ENCODE data around the gene LMBR1.

Gene LMBR1

GRCh38 chr7:156753630-156754029, 139.4 kb downstream of the LMBR1 start:
- Histone ChIP-seq H3K27ac (ENCODE audit: low read depth, low read length) (no peak overlapping the region), H3K27me3 (ENCODE audit: low read length) (no peaks in the 10 kb centered on the region), H3F3A (ENCODE audit: insufficient read depth) (no peaks in the 10 kb centered on the region), H4K20me1 (ENCODE audit: low read depth, low read length) (no peaks in the 10 kb centered on the region), H3K79me2 (ENCODE audit: insufficient read depth, low read length) (no peaks in the 10 kb centered on the region), H3K36me3 (ENCODE audit: low read length) (peaks cover 7% of the 10 kb centered on the region; the same call in 1 of the 2 replicates), H3K9me2 (replicated peaks; ENCODE audit: insufficient read depth, low read length) (no peaks in the 10 kb centered on the region), H3K9me3 (ENCODE audit: insufficient read depth, low read length) (no peaks in the 10 kb centered on the region), H3K4me3 (ENCODE audit: insufficient read depth, low read length, poor library complexity, severe bottlenecking) (no peak overlapping the region), H3K9ac (ENCODE audit: low read length) (no peak overlapping the region), H3K4me2 (ENCODE audit: low read depth, low read length, poor library complexity, severe bottlenecking) (no peak overlapping the region), H2AFZ (ENCODE audit: low read depth, low read length, severe bottlenecking) (no peak overlapping the region)
- no peak for TF ChIP-seq CTCF (IDR thresholded peaks at IDR 0.05; ENCODE audit: insufficient read depth, low read length, poor library complexity, severe bottlenecking)

DNA sequence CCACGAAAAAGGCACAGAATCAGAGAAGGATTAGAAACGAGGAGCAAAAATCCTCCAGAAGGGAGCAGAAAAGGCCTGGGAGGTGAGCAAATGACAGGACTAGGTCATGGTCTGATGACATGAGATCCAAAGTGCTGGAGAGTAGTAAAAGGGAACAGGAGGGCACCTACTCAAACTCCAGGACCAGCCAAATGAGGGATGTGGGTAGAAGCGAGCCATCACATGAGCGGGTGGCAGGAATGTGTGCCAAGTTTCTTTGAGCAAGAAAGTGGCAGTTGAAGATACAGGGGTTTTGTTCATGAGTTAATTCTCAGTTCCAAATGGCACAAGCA, 139.8 kb downstream of the LMBR1 start:
- no peaks in the 10 kb centered on the region for H3K9me3 ChIP-seq (ENCODE audit: insufficient read depth, low read length)
- H3F3A ChIP-seq (ENCODE audit: insufficient read depth), result no peaks in the 10 kb centered on the region
- H3K36me3 ChIP-seq (ENCODE audit: low read length), result peaks cover 4% of the 10 kb centered on the region; the same call in 1 of the 2 replicates
- no peaks in the 10 kb centered on the region for H3K79me2 ChIP-seq (ENCODE audit: insufficient read depth, low read length)
- H3K9ac ChIP-seq (ENCODE audit: low read length), result no peak overlapping the region
- H3K9me2 ChIP-seq (replicated peaks; ENCODE audit: insufficient read depth, low read length), result no peaks in the 10 kb centered on the region
- TF ChIP-seq CTCF (IDR thresholded peaks at IDR 0.05; ENCODE audit: insufficient read depth, low read length, poor library complexity, severe bottlenecking), result no peak
- TF ChIP-seq EZH2phosphoT487 (conservative IDR thresholded peaks at IDR 0.05; ENCODE audit: low read length), result no peak
- H2AFZ ChIP-seq (ENCODE audit: low read depth, low read length, severe bottlenecking), result no peak overlapping the region
- no peaks in the 10 kb centered on the region for H3K27me3 ChIP-seq (ENCODE audit: low read length)
- H3K4me3 ChIP-seq (ENCODE audit: insufficient read depth, low read length, poor library complexity, severe bottlenecking), result no peak overlapping the region
- no peaks in the 10 kb centered on the region for H4K20me1 ChIP-seq (ENCODE audit: low read depth, low read length)
- no peak overlapping the region for H3K4me2 ChIP-seq (ENCODE audit: low read depth, low read length, poor library complexity, severe bottlenecking)
- H3K27ac ChIP-seq (ENCODE audit: low read depth, low read length), result no peak overlapping the region

GRCh38 chr7:156752367-156753228, 140.4 kb downstream of the LMBR1 start:
- no peak overlapping the region for H3K4me3 ChIP-seq (ENCODE audit: insufficient read depth, low read length, poor library complexity, severe bottlenecking)
- H4K20me1 ChIP-seq (ENCODE audit: low read depth, low read length), result no peaks in the 10 kb centered on the region
- no peaks in the 10 kb centered on the region for H3K79me2 ChIP-seq (ENCODE audit: insufficient read depth, low read length)
- no peaks in the 10 kb centered on the region for H3K9me3 ChIP-seq (ENCODE audit: insufficient read depth, low read length)
- TF ChIP-seq EZH2phosphoT487 (conservative IDR thresholded peaks at IDR 0.05; ENCODE audit: low read length) (no peak), CTCF (IDR thresholded peaks at IDR 0.05; ENCODE audit: insufficient read depth, low read length, poor library complexity, severe bottlenecking) (no peak)
- H3F3A ChIP-seq (ENCODE audit: insufficient read depth), result no peaks in the 10 kb centered on the region
- no peak overlapping the region for H3K9ac ChIP-seq (ENCODE audit: low read length)
- no peak overlapping the region for H2AFZ ChIP-seq (ENCODE audit: low read depth, low read length, severe bottlenecking)
- H3K9me2 ChIP-seq (replicated peaks; ENCODE audit: insufficient read depth, low read length), result no peaks in the 10 kb centered on the region
- H3K27ac ChIP-seq (ENCODE audit: low read depth, low read length), result no peak overlapping the region
- H3K27me3 ChIP-seq (ENCODE audit: low read length), result no peaks in the 10 kb centered on the region
- H3K4me2 ChIP-seq (ENCODE audit: low read depth, low read length, poor library complexity, severe bottlenecking), result no peak overlapping the region
- H3K36me3 ChIP-seq (ENCODE audit: low read length), result peaks cover 4% of the 10 kb centered on the region; the same call in 1 of the 2 replicates
